GM19467 (cell line): ENCODE data around the gene TBKBP1.
"Not testable (repeated sequence)": the region's sequence is repeated elsewhere in the genome, so short reads cannot be mapped to it uniquely, and the experiment has no call there.

Source experiments
- ATAC-seq: cut with Tn5 transposase; IDR thresholded peaks from one replicate; pipeline ENCODE4 v1.9.1; 2021; ENCODE audit warnings: mild to moderate bottlenecking, moderate library complexity; ENCODE audit not compliant: unreplicated experiment

Gene TBKBP1

GRCh38 chr17:47731396-47731795, 37.4 kb downstream of the TBKBP1 start:
- no peak for ATAC-seq

GRCh38 chr17:47732399-47733046, 38.6 kb downstream of the TBKBP1 start:
- ATAC-seq, result no peak

- peak; percentile 58 for ATAC-seq
Measured at GRCh38 chr17:47733047-47733673, 39.2 kb downstream of the TBKBP1 start, which contains the start of gene TBX21. Gene TBX21 (plus strand): TSS chr17:47733236. CDS start chr17:47733455, 219 bp downstream.

- ATAC-seq, result peak; percentile 10
Measured at GRCh38 chr17:47733674-47734410, 39.9 kb downstream of the TBKBP1 start.

- ATAC-seq, result no peak
Measured at GRCh38 chr17:47735139-47735464, 41.1 kb downstream of the TBKBP1 start.

GRCh38 chr17:47735536-47736011, 41.6 kb downstream of the TBKBP1 start:
- ATAC-seq, result no peak

- no peak for ATAC-seq
Measured at GRCh38 chr17:47736501-47737495, 42.8 kb downstream of the TBKBP1 start.

GRCh38 chr17:47738178-47738577, 44.2 kb downstream of the TBKBP1 start:
- no peak for ATAC-seq

- ATAC-seq, result no peak
Measured at GRCh38 chr17:47739150-47739549, 45.2 kb downstream of the TBKBP1 start.

- ATAC-seq, result not testable (repeated sequence)
Measured at GRCh38 chr17:47739945-47740344, 46.0 kb downstream of the TBKBP1 start.

GRCh38 chr17:47741109-47741792, 47.3 kb downstream of the TBKBP1 start:
- ATAC-seq, result no peak

- no peak for ATAC-seq
Measured at GRCh38 chr17:47741793-47742145, 47.8 kb downstream of the TBKBP1 start.

GRCh38 chr17:47742319-47743181, 48.6 kb downstream of the TBKBP1 start:
- ATAC-seq, result no peak

GRCh38 chr17:47744168-47745036, 50.4 kb downstream of the TBKBP1 start:
- ATAC-seq, result no peak

- ATAC-seq, result no peak
Measured at GRCh38 chr17:47745037-47745380, 51.0 kb downstream of the TBKBP1 start.

GRCh38 chr17:47751471-47751870, 57.5 kb downstream of the TBKBP1 start:
- ATAC-seq, result no peak

GRCh38 chr17:47757386-47757785, 63.4 kb downstream of the TBKBP1 start:
- no peak for ATAC-seq

GRCh38 chr17:47760409-47761140, 66.6 kb downstream of the TBKBP1 start:
- no peak for ATAC-seq
